Measurements from ENCODE around the gene CNTNAP1.

DNA sequence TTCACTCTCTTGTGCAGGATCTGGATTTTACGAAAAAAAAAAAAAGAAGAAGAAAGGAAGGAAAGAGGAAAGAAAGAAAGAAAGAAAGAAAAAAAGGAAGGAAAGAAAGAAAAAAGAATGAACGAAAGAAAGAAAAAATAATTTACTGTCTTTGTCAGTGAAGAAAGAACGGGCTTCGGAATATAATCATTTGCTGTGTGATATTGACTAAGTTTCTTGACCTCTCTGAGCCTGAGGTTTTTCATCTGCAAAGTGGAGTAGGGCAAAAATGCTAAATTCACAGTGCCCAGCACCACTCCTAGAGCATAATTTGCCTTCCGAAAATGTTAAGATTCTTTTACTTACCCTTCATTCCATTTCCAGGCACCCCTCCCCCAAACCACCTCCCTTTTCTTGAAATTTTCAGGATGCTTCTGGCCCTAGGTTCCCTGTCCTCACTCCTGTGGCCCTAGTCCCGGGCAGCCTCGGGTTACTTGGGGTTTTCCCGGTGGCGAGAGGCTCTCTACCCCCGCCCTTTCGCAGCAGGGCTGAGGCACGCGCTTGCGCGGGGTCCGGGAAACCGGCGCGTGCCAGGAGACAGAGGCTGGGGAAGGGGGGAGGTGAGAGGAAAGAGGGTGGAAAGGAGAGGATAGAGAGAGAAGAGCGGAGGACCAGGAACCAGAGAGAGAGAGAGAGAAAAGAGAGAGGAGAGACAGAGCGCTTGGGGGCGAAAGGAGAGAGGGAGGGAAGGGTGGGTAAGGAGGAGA, at the start of gene CNTNAP1:
- TF ChIP-seq POLR2A (IDR thresholded peaks at IDR 0.05) = no peak
- TF ChIP-seq, protein P1, sequence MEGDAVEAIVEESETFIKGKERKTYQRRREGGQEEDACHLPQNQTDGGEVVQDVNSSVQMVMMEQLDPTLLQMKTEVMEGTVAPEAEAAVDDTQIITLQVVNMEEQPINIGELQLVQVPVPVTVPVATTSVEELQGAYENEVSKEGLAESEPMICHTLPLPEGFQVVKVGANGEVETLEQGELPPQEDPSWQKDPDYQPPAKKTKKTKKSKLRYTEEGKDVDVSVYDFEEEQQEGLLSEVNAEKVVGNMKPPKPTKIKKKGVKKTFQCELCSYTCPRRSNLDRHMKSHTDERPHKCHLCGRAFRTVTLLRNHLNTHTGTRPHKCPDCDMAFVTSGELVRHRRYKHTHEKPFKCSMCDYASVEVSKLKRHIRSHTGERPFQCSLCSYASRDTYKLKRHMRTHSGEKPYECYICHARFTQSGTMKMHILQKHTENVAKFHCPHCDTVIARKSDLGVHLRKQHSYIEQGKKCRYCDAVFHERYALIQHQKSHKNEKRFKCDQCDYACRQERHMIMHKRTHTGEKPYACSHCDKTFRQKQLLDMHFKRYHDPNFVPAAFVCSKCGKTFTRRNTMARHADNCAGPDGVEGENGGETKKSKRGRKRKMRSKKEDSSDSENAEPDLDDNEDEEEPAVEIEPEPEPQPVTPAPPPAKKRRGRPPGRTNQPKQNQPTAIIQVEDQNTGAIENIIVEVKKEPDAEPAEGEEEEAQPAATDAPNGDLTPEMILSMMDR (IDR thresholded peaks at IDR 0.05) = no peak
- TF ChIP-seq EP300 (IDR thresholded peaks at IDR 0.05; ENCODE audit: low read depth) = peak; percentile 90

Data from transverse colon (tissue), 3 donors.